H9 (cell line): ENCODE results near the gene RASL10B. TPM values are rescaled to one million over a fixed set of nuclear protein-coding genes. Genes with fewer than 3 reads are reported as not detected.

Experiments used
- DNase-seq: peaks from one replicate; pipeline ENCODE4 v3.0.0-alpha.2; 2017
- H2AFZ ChIP-seq: one replicate; pipeline ENCODE4 v1.6.1; 2013; ENCODE audit warnings: mild to moderate bottlenecking, low read length, control low read depth, moderate library complexity
- H2AK5ac ChIP-seq: 2 replicates; pipeline ENCODE4 v1.6.1; 2013; ENCODE audit warnings: low read length, control low read depth, mixed read lengths; ENCODE audit not compliant: insufficient read length
- H2BK120ac ChIP-seq: one replicate; pipeline ENCODE4 v1.6.1; 2013; ENCODE audit warnings: low read depth, mild to moderate bottlenecking, low read length, control low read depth, inconsistent platforms; ENCODE audit not compliant: poor library complexity, severe bottlenecking
- H2BK12ac ChIP-seq: 2 replicates; pipeline ENCODE4 v1.6.1; 2013; ENCODE audit warnings: low read length, control low read depth, mixed read lengths, low read depth; ENCODE audit not compliant: insufficient read length
- H2BK15ac ChIP-seq: 2 replicates; pipeline ENCODE4 v1.6.1; 2013; ENCODE audit warnings: low read depth, low read length, control low read depth
- H2BK20ac ChIP-seq: one replicate; pipeline ENCODE4 v1.6.1; 2013; ENCODE audit warnings: low read depth, mild to moderate bottlenecking, low read length, control low read depth, inconsistent platforms; ENCODE audit not compliant: poor library complexity, severe bottlenecking
- H2BK5ac ChIP-seq: 2 replicates; pipeline ENCODE4 v1.6.1; 2013; ENCODE audit warnings: low read length, control low read depth, mixed read lengths; ENCODE audit not compliant: insufficient read length
- H3K14ac ChIP-seq: 2 replicates; pipeline ENCODE4 v1.6.1; 2013; ENCODE audit warnings: low read length, control low read depth; ENCODE audit not compliant: insufficient read depth
- H3K18ac ChIP-seq: 2 replicates; pipeline ENCODE4 v1.6.1; 2013; ENCODE audit warnings: low read depth, mild to moderate bottlenecking, mixed read lengths, low read length, control low read depth; ENCODE audit not compliant: insufficient read length
- H3K23ac ChIP-seq: 2 replicates; pipeline ENCODE4 v1.6.1; 2013; ENCODE audit warnings: low read length, control low read depth, mixed read lengths, low read depth; ENCODE audit not compliant: insufficient read length
- H3K23me2 ChIP-seq: 2 replicates; pipeline ENCODE4 v1.6.1; 2013; ENCODE audit warnings: low read depth, mild to moderate bottlenecking, mixed read lengths, low read length, control low read depth; ENCODE audit not compliant: insufficient read length, poor library complexity, severe bottlenecking
- H3K27ac ChIP-seq: 2 replicates; pipeline ENCODE4 v1.5.1; 2013; ENCODE audit warnings: low read length, control low read depth, mixed read lengths, low read depth; ENCODE audit not compliant: insufficient read length
- H3K27me3 ChIP-seq: 2 replicates; pipeline ENCODE4 v1.6.1; 2013; ENCODE audit warnings: low read length, control low read depth, inconsistent platforms; ENCODE audit not compliant: insufficient read depth
- H3K4ac ChIP-seq: 2 replicates; pipeline ENCODE4 v1.6.1; 2013; ENCODE audit warnings: low read depth, mild to moderate bottlenecking, control low read depth, inconsistent platforms, low read length, moderate library complexity
- H3K4me1 ChIP-seq: 2 replicates; pipeline ENCODE4 v1.6.1; 2013; ENCODE audit warnings: low read length, control low read depth, inconsistent platforms; ENCODE audit not compliant: insufficient read depth
- H3K4me2 ChIP-seq: 2 replicates; pipeline ENCODE4 v1.6.1; 2013; ENCODE audit warnings: low read length, control low read depth, mixed read lengths; ENCODE audit not compliant: insufficient read length, insufficient read depth
- H3K56ac ChIP-seq: 2 replicates; pipeline ENCODE4 v1.6.1; 2013; ENCODE audit warnings: low read depth, mild to moderate bottlenecking, mixed read lengths, low read length, control low read depth; ENCODE audit not compliant: insufficient read length
- H3K79me1 ChIP-seq: 2 replicates; pipeline ENCODE4 v1.6.1; 2013; ENCODE audit warnings: low read depth, mild to moderate bottlenecking, moderate library complexity, low read length, control low read depth, inconsistent platforms; ENCODE audit not compliant: insufficient read depth, poor library complexity, severe bottlenecking
- H3K79me2 ChIP-seq: 2 replicates; pipeline ENCODE4 v1.6.1; 2013; ENCODE audit warnings: low read length, control low read depth, inconsistent platforms; ENCODE audit not compliant: insufficient read depth
- H3K9ac ChIP-seq: 2 replicates; pipeline ENCODE4 v1.6.1; 2013; ENCODE audit warnings: low read length, control low read depth, mixed read lengths; ENCODE audit not compliant: insufficient read length; ENCODE audit errors: extremely low read depth
- H3K9me3 ChIP-seq: one replicate; pipeline ENCODE4 v1.6.1; 2013; ENCODE audit warnings: low read depth, low read length, inconsistent platforms; ENCODE audit not compliant: control insufficient read depth
- H3T11ph ChIP-seq: one replicate; pipeline ENCODE4 v1.6.1; 2013; ENCODE audit warnings: mild to moderate bottlenecking, low read length, control low read depth, inconsistent platforms
- H4K20me1 ChIP-seq: one replicate; pipeline ENCODE4 v1.6.1; 2013; ENCODE audit not compliant: control insufficient read depth, insufficient read length, insufficient read depth
- H4K5ac ChIP-seq: 2 replicates; pipeline ENCODE4 v1.6.1; 2013; ENCODE audit warnings: low read depth, mild to moderate bottlenecking, mixed read lengths, low read length, control low read depth; ENCODE audit not compliant: insufficient read length
- H4K8ac ChIP-seq: replicated peaks from 2 replicates; pipeline ENCODE4 v1.6.1; 2013; ENCODE audit warnings: low read length, control low read depth, mixed read lengths, low read depth; ENCODE audit not compliant: insufficient read length
- H4K91ac ChIP-seq: 2 replicates; pipeline ENCODE4 v1.6.1; 2013; ENCODE audit warnings: low read depth, mild to moderate bottlenecking, moderate library complexity, mixed read lengths, low read length, control low read depth; ENCODE audit not compliant: insufficient read length
- H3K27ac Mint-ChIP-seq, 3 experiments: 2 replicates in 2 of 3; 3 replicates in 1 of 3; pipeline ENCODE4 v1.8.0; 2020 to 2021; ENCODE audit warnings: mixed read lengths in 3 of 3, mild to moderate bottlenecking in 1 of 3, moderate library complexity in 1 of 3
- H3K27me3 Mint-ChIP-seq: 2 replicates; pipeline ENCODE4 v1.8.0; 2021; ENCODE audit warnings: low read depth, mild to moderate bottlenecking, moderate library complexity, mixed read lengths
- H3K36me3 Mint-ChIP-seq, 3 experiments: 2 replicates in 2 of 3; 3 replicates in 1 of 3; pipeline ENCODE4 v1.8.0; 2020 to 2021; ENCODE audit warnings: low read depth in 3 of 3, mixed read lengths in 3 of 3; ENCODE audit not compliant: insufficient read depth in 1 of 3
- H3K4me1 Mint-ChIP-seq, 2 experiments: 2 replicates each; pipeline ENCODE4 v1.8.0; 2020; ENCODE audit warnings: mixed read lengths in 2 of 2
- H3K4me3 Mint-ChIP-seq, 2 experiments: 2 replicates in 1 of 2; 3 replicates in 1 of 2; pipeline ENCODE4 v1.8.0; 2020 to 2021; ENCODE audit warnings: mild to moderate bottlenecking in 2 of 2, mixed read lengths in 2 of 2, moderate library complexity in 1 of 2
- H3K9me3 Mint-ChIP-seq, 2 experiments: 2 replicates in 1 of 2; 3 replicates in 1 of 2; pipeline ENCODE4 v1.8.0; 2020; ENCODE audit warnings: mild to moderate bottlenecking in 2 of 2, mixed read lengths in 2 of 2, moderate library complexity in 1 of 2
- CTCF ChIP-seq: fragments of 200-600 bp; sonication (generic); conservative IDR thresholded peaks from 3 replicates; pipeline ENCODE4 v1.8.0; 2021; ENCODE audit warnings: antibody characterized with exemption, mild to moderate bottlenecking
- WGBS: extraction: QIAGEN DNeasy Blood & Tissue Kit; methylation state at CpG from one replicate; pipeline ENCODE4 v1.1.7; 2013; ENCODE audit warnings: missing lambda C conversion rate, low lambda C conversion rate, mixed read lengths; ENCODE audit not compliant: insufficient read length; ENCODE audit errors: extremely low coverage; 5-methylcytosine and 5-hydroxymethylcytosine counted together
- total RNA-seq: library from RNA; stranded (reverse); gene quantifications from 2 replicates; pipeline ENCODE4 v1.2.1, GENCODE V29; 2021

RASL10B gene
- total RNA-seq, 1 experiment from 2014 or later, result 15.9 TPM

- TF ChIP-seq CTCF, result no peak
- no peak overlapping the region for H2BK12ac ChIP-seq
- no peak overlapping the region for H3K23ac ChIP-seq
- no peaks in the 10 kb centered on the region for H3K79me1 ChIP-seq
- H2BK5ac ChIP-seq, result no peak overlapping the region
- Mint-ChIP-seq H3K9me3 (no peaks in the 10 kb centered on the region), H3K36me3 (no peaks in the 10 kb centered on the region; a peak in 1 of 7 replicates), H3K27me3 (peaks cover 46% of the 10 kb centered on the region), H3K27ac (no peak overlapping the region), H3K4me1 (peaks cover 23 to 27% of the 10 kb centered on the region in 2 experiments), H3K4me3 (no peak overlapping the region)
- H3K9me3 ChIP-seq, result no peaks in the 10 kb centered on the region
- no peak overlapping the region for H2BK15ac ChIP-seq
- H3K27me3 ChIP-seq, result peaks cover 1% of the 10 kb centered on the region; the same call in 1 of the 2 replicates
- DNase-seq, result no peak
- no peak overlapping the region for H2AK5ac ChIP-seq
- no peak overlapping the region for H2BK20ac ChIP-seq
- no peak overlapping the region for H4K5ac ChIP-seq
- H3K4me1 ChIP-seq, result no peaks in the 10 kb centered on the region; the same call in 1 of the 2 replicates
- no peak overlapping the region for H3K4ac ChIP-seq
- no peak overlapping the region for H3K27ac ChIP-seq
- no peak overlapping the region for H2BK120ac ChIP-seq
- H4K20me1 ChIP-seq, result no peaks in the 10 kb centered on the region
- no peak overlapping the region for H3K56ac ChIP-seq
- H3K14ac ChIP-seq, result no peak overlapping the region
- H2AFZ ChIP-seq, result no peak overlapping the region
- no peak overlapping the region for H3K9ac ChIP-seq
- H4K91ac ChIP-seq, result no peak overlapping the region
- H3K23me2 ChIP-seq, result peaks cover 6% of the 10 kb centered on the region
- no peaks in the 10 kb centered on the region for H3K79me2 ChIP-seq
- H4K8ac ChIP-seq, result no peak overlapping the region
- H3K18ac ChIP-seq, result no peak overlapping the region
- WGBS, result no CpG with 5 or more reads among the region's 7 CpGs
- H3K4me2 ChIP-seq, result no peak overlapping the region
- H3T11ph ChIP-seq, result no peak overlapping the region
These were observed 3.0 kb downstream of the RASL10B start for GRCh38 chr17:35734396-35734795.
